Lower leg skin (tissue), 4 donors: ENCODE data around the gene NTSR1. TPM values are rescaled to one million over a fixed set of nuclear protein-coding genes. Genes with fewer than 3 reads are reported as not detected.

Experiments
- DNase-seq, 2 donors: peaks; one replicate each; pipeline ENCODE4 v3.0.0-alpha.2; 2019; ENCODE audit warnings: low spot score in 2 of 2
- H3K4me3 ChIP-seq: fragments of 200-600 bp; sonication (generic); 2 replicates; pipeline ENCODE4 v1.5.1; 2017; ENCODE audit warnings: mild to moderate bottlenecking, low read depth; ENCODE audit not compliant: poor library complexity, severe bottlenecking
- POLR2A ChIP-seq, 2 donors: fragments of 450-650 bp; IDR thresholded peaks; one replicate each; pipeline ENCODE4 v1.6.1; 2016 to 2017; ENCODE audit warnings: antibody characterized with exemption in 2 of 2, mild to moderate bottlenecking in 1 of 2, moderate library complexity in 1 of 2
- WGBS, 2 donors: methylation state at CpG; one replicate each; pipeline ENCODE4 v1.1.5; 2018; 5-methylcytosine and 5-hydroxymethylcytosine counted together
- intact Hi-C: fragments of 100-400 bp; cut with DNase I; formaldehyde crosslinking; loops from one replicate; pipeline ENCODE4 v1.15.0; 2023; ENCODE audit warnings: low total_unique reads
- total RNA-seq, 4 donors: library from RNA; depleted of rRNA; stranded (reverse); fragments of >200 nt; gene quantifications; one replicate each; pipeline ENCODE4 v1.1.0, GENCODE V29; 2016
- TF ChIP-seq, protein P1 (sequence below), 3 donors: fragments of 450-650 bp; IDR thresholded peaks; one replicate each; pipeline ENCODE4 v1.5.1; 2016; ENCODE audit warnings: antibody characterized with exemption in 3 of 3, mild to moderate bottlenecking in 3 of 3, moderate library complexity in 2 of 3

The NTSR1 gene
- total RNA-seq, 4 donors from 2014 or later, result 0.07 to 0.61 (median 0.13) TPM; not detected in 1

DNA sequence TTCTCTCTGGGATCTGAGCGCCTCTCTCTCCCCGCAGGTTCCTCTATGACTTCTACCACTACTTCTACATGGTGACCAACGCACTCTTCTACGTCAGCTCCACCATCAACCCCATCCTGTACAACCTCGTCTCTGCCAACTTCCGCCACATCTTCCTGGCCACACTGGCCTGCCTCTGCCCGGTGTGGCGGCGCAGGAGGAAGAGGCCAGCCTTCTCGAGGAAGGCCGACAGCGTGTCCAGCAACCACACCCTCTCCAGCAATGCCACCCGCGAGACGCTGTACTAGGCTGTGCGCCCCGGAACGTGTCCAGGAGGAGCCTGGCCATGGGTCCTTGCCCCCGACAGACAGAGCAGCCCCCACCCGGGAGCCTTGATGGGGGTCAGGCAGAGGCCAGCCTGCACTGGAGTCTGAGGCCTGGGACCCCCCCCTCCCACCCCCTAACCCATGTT lies 51.4 kb downstream of the NTSR1 start:
- no peak overlapping the region for H3K4me3 ChIP-seq
- TF ChIP-seq POLR2A (IDR thresholded peaks at IDR 0.05), result no peak
- TF ChIP-seq, protein P1, sequence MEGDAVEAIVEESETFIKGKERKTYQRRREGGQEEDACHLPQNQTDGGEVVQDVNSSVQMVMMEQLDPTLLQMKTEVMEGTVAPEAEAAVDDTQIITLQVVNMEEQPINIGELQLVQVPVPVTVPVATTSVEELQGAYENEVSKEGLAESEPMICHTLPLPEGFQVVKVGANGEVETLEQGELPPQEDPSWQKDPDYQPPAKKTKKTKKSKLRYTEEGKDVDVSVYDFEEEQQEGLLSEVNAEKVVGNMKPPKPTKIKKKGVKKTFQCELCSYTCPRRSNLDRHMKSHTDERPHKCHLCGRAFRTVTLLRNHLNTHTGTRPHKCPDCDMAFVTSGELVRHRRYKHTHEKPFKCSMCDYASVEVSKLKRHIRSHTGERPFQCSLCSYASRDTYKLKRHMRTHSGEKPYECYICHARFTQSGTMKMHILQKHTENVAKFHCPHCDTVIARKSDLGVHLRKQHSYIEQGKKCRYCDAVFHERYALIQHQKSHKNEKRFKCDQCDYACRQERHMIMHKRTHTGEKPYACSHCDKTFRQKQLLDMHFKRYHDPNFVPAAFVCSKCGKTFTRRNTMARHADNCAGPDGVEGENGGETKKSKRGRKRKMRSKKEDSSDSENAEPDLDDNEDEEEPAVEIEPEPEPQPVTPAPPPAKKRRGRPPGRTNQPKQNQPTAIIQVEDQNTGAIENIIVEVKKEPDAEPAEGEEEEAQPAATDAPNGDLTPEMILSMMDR (IDR thresholded peaks at IDR 0.05), result no peak
- 70 to 75% methylated on average over 19 to 20 of the region's 20 CpGs for WGBS, 2 donors
- DNase-seq, result no peak
- intact Hi-C loops, result no loop called here

DNA sequence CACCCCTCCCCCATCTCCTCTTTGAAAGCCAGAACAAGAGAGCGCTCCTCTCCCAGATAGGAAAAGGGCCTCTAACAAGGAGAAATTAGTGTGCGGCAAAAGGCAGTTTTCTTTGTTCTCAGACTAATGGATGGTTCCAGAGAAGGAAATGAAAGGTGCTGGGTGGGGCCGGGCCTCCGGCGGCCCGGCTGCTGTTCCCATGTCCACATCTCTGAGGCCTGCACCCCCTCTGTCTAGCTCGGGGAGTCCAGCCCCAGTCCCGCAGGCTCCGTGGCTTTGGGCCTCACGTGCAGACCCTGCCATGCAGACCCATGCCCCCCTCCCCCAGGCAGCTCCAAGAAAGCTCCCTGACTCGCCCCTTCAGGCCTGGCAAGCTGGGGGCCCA lies 51.8 kb downstream of the NTSR1 start:
- intact Hi-C loops, result no loop called here
- TF ChIP-seq POLR2A (IDR thresholded peaks at IDR 0.05), result no peak
- TF ChIP-seq, protein P1 (IDR thresholded peaks at IDR 0.05), result no peak
- no peak for DNase-seq
- no peak overlapping the region for H3K4me3 ChIP-seq
- WGBS, 2 donors, result 62 to 67% methylated on average over 10 to 11 of the region's 11 CpGs

DNA sequence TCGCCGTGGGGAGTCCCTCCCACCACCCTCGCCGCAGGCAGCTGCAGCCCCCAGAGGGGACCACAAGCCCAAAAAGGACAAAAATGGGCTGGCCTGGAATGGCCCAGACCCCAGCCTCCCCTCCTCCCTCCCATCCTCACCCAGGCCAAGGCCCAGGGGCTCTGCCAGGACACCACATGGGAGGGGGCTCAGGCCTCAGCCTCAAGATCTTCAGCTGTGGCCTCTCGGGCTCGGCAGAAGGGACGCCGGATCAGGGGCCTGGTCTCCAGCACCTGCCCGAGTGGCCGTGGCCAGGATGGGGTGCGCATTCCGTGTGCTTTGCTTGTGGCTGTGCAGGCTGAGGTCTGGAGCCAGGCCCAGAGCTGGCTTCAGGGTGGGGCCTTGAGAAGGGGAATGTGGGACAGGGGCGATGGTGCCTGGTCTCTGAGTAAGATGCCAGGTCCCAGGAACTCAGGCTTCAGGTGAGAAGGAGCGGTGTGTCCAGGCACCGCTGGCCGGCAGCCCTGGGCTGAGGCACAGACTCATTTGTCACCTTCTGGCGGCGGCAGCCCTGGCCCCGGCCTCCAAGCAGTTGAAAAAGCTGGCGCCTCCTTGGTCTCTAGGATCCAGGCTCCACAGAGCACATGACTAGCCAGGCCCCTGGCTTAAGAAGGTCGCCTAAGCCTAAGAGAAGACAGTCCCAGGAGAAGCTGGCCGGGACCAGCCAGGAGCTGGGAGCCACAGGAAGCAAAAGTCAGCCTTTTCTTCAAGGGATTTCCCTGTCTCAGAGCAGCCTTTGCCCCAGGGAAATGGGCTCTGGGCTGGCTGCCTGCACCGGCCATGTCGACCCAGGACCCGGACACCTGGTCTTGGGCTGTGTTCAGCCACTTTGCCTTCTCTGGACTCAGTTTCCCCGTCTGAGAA lies 52.5 kb downstream of the NTSR1 start:
- intact Hi-C loops, result no loop called here
- no peak overlapping the region for H3K4me3 ChIP-seq
- no peak for TF ChIP-seq POLR2A (IDR thresholded peaks at IDR 0.05)
- TF ChIP-seq, protein P1 (IDR thresholded peaks at IDR 0.05), result no peak
- WGBS, 2 donors, result 54 to 60% methylated on average over 18 to 25 of the region's 26 CpGs
- no peak for DNase-seq

DNA sequence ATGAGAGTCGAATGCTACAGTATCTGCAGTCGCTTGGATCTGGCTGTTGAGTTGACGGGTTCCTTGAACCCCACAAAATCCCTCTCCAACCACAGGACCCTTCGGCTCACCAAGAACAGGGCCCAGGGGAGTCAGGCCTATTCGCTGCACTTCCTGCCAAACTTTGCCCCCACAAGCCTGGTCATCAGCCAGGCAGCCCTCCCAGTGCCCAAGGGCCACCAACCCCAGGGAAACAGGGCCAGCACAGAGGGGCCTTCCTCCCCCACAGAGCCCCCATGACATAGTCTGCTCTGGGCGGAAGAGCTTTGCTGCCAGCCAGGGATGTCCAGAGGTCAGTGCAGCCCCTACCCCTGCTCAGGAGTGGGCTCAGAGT lies 53.1 kb downstream of the NTSR1 start:
- DNase-seq, result no peak
- WGBS, 2 donors, result 84 to 93% methylated on average over 6 of the region's 6 CpGs
- intact Hi-C loops, result no loop called here
- no peak overlapping the region for H3K4me3 ChIP-seq
- TF ChIP-seq, protein P1 (IDR thresholded peaks at IDR 0.05), result no peak
- no peak for TF ChIP-seq POLR2A (IDR thresholded peaks at IDR 0.05)

DNA sequence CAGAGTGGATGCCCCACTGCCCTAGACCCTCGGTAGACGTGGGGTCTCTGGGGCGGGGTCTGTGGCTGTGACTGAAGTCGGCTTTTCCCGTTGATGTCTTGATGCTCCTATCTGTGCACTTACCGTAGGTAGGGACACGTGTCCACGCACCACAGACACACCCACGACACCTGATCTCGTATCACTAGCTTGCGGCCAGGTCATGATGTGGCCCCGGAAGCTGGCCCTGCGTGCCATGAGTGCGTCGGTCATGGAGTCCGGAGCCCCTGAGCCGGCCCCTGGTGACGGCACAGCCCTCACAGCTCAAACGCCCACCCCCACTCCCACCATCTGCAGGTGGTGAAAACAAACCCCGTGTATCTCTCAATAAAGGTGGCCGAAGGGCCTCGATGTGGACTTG lies 53.7 kb downstream of the NTSR1 start:
- intact Hi-C loops, result no loop called here
- WGBS, 2 donors, result 89 to 90% methylated on average over 22 of the region's 22 CpGs
- DNase-seq, result no peak
- TF ChIP-seq POLR2A (IDR thresholded peaks at IDR 0.05), result no peak
- TF ChIP-seq, protein P1 (IDR thresholded peaks at IDR 0.05), result no peak
- H3K4me3 ChIP-seq, result no peak overlapping the region
